Chondrocyte (in vitro differentiated cells): Measurements from ENCODE around the gene MED13L. TPM values are rescaled to one million over a fixed set of nuclear protein-coding genes. Genes with fewer than 3 reads are reported as not detected.

ENCODE experiments used
- DNase-seq: peaks from one replicate; pipeline ENCODE4 v3.0.0; 2021; ENCODE audit warnings: mixed read lengths, low spot score
- H3K27ac Mint-ChIP-seq: one replicate; pipeline ENCODE4 v1.8.0; 2021; ENCODE audit warnings: mild to moderate bottlenecking, moderate library complexity, mixed read lengths; ENCODE audit not compliant: unreplicated experiment
- H3K27me3 Mint-ChIP-seq: 2 replicates; pipeline ENCODE4 v1.8.0; 2021; ENCODE audit warnings: low read depth, mixed read lengths
- H3K36me3 Mint-ChIP-seq: 2 replicates; pipeline ENCODE4 v1.8.0; 2021; ENCODE audit warnings: low read depth, mixed read lengths
- H3K4me1 Mint-ChIP-seq: 2 replicates; pipeline ENCODE4 v1.8.0; 2021; ENCODE audit warnings: low read depth, mild to moderate bottlenecking, mixed read lengths
- H3K4me3 Mint-ChIP-seq: one replicate; pipeline ENCODE4 v1.8.0; 2021; ENCODE audit warnings: mild to moderate bottlenecking, moderate library complexity, mixed read lengths; ENCODE audit not compliant: unreplicated experiment
- H3K9me3 Mint-ChIP-seq: 2 replicates; pipeline ENCODE4 v1.8.0; 2021; ENCODE audit warnings: low read depth, mixed read lengths
- total RNA-seq: library from RNA; stranded (reverse); gene quantifications from 3 replicates; pipeline ENCODE4 v1.2.1, GENCODE V29; 2021
- TF ChIP-seq, protein P1 (sequence below): fragments of 200-600 bp; sonication (generic); IDR thresholded peaks from 2 replicates; pipeline ENCODE4 v1.5.0; 2021; ENCODE audit warnings: antibody characterized with exemption, mild to moderate bottlenecking, moderate library complexity

Gene MED13L
- total RNA-seq, 1 donor from 2014 or later, result 162 TPM

DNA sequence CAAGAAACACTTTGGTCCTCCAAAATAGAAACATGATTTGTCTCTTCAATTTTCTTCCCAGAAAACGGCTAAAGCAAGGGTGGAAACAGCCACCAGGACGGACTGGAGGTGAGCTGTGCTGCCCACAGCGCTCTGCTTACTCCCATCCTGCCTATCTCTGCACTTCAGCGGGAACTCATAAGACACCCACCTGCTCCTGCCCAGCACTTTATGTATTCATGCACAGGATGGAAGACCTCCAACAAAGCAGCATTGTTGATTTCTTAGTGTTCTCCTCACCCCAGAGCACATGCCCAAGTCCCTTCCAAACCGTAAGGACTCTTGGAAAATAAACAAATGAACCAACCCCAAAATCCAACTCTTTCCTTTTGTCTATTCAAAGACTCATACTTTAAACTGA is 277.2 kb downstream of the MED13L start:
- Mint-ChIP-seq H3K9me3 (no peaks in the 10 kb centered on the region), H3K4me3 (no peak overlapping the region), H3K4me1 (peaks cover 35% of the 10 kb centered on the region), H3K27me3 (no peaks in the 10 kb centered on the region), H3K36me3 (peaks cover 21% of the 10 kb centered on the region), H3K27ac (peak overlapping the region; percentile 68)
- TF ChIP-seq, protein P1, sequence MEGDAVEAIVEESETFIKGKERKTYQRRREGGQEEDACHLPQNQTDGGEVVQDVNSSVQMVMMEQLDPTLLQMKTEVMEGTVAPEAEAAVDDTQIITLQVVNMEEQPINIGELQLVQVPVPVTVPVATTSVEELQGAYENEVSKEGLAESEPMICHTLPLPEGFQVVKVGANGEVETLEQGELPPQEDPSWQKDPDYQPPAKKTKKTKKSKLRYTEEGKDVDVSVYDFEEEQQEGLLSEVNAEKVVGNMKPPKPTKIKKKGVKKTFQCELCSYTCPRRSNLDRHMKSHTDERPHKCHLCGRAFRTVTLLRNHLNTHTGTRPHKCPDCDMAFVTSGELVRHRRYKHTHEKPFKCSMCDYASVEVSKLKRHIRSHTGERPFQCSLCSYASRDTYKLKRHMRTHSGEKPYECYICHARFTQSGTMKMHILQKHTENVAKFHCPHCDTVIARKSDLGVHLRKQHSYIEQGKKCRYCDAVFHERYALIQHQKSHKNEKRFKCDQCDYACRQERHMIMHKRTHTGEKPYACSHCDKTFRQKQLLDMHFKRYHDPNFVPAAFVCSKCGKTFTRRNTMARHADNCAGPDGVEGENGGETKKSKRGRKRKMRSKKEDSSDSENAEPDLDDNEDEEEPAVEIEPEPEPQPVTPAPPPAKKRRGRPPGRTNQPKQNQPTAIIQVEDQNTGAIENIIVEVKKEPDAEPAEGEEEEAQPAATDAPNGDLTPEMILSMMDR, result no peak
- DNase-seq, result no peak

DNA sequence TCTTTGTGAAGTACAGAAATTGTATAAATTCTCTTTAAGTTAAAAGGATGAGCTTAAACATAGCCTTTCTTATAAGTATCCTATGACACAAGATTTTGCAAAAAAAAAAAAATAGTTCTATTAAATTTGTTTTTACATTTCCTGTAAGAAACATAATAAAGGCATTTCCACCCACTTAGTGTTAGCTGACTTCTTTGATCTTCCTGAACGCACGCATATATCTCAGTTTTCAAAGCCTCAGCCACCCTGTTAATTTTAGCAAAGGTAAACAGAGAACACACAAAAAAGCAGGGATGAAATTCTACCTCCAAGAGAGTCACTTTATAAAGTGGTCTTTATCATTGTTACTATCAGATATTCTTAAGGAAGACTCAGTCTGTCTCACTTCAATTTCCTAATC is 277.9 kb downstream of the MED13L start:
- DNase-seq, result no peak
- peak overlapping the region; percentile 65 for H3K27ac Mint-ChIP-seq
- TF ChIP-seq, protein P1, result no peak

DNA sequence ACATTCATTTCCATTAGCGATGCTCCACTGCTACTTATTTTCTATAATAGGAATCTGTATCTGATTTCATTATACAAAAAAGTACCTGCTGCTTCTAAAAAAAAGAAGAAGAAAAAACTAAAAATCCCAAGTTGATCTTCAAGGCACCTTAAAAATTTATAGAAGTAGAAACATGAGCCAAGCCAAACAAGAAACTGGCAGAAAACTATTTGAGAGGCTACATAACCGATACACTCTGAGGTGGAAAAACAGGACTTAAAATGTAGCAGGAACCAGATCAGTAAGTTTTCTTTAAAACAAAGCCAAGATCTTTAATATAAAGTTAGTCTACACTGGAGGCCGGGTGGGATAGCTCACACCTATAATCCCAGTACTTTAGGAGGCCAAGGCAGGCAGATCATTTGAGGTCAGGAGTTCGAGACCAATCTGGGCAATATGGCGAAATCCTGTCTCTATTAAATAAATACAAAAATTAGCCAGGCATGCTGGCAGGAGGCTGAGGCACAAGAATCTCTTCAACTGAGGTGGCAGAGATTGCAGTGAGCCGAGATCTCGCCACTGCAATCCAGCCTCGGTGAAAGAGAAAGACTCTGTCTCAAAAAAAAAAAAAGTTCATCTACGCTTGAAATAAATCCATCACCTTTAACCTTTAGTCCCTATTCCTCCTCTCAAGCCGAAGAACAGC is 278.6 kb downstream of the MED13L start:
- no peaks in the 10 kb centered on the region for H3K9me3 Mint-ChIP-seq
- H3K4me1 Mint-ChIP-seq, result peaks cover 25% of the 10 kb centered on the region
- DNase-seq, result no peak
- H3K27me3 Mint-ChIP-seq, result no peaks in the 10 kb centered on the region
- H3K27ac Mint-ChIP-seq, result peak overlapping the region; percentile 65
- peaks cover 25% of the 10 kb centered on the region for H3K36me3 Mint-ChIP-seq
- TF ChIP-seq, protein P1, result no peak
- H3K4me3 Mint-ChIP-seq, result no peak overlapping the region

More for the DNA sequence above, 277.9 kb downstream of the MED13L start:
- Mint-ChIP-seq H3K4me3 (no peak overlapping the region), H3K27me3 (no peaks in the 10 kb centered on the region), H3K4me1 (peaks cover 31% of the 10 kb centered on the region), H3K36me3 (peaks cover 24% of the 10 kb centered on the region), H3K9me3 (no peaks in the 10 kb centered on the region)

DNA sequence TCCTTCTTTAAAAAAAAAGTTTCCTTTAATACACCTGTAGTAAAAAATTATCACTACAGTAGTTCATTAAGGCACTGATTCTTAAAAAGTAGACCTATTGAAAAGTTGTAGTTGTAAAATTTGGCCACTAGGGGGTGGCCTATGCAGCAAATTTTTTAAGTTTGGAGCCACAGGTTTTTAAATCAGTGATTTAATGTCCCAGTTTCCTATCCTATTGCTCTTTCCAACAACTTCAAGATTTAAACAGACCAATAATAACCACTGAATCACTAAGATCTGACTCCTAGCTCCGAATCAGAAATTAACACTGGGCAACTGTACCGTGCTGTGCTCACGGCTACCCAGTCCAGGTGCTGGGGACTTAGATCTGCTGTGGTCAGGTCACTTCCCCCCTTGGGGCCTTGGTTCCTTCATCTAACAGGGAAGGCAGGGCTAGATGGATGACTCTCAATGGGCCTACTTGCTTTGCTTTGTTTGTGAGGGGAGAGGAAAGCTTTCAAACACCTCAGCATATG is 279.3 kb downstream of the MED13L start:
- no peak overlapping the region for H3K4me3 Mint-ChIP-seq
- no peaks in the 10 kb centered on the region for H3K27me3 Mint-ChIP-seq
- no peaks in the 10 kb centered on the region for H3K9me3 Mint-ChIP-seq
- H3K27ac Mint-ChIP-seq, result peak overlapping the region; percentile 65
- peaks cover 25% of the 10 kb centered on the region for H3K4me1 Mint-ChIP-seq
- H3K36me3 Mint-ChIP-seq, result peaks cover 29% of the 10 kb centered on the region
- DNase-seq, result no peak
- TF ChIP-seq, protein P1, result peak; percentile 98

DNA sequence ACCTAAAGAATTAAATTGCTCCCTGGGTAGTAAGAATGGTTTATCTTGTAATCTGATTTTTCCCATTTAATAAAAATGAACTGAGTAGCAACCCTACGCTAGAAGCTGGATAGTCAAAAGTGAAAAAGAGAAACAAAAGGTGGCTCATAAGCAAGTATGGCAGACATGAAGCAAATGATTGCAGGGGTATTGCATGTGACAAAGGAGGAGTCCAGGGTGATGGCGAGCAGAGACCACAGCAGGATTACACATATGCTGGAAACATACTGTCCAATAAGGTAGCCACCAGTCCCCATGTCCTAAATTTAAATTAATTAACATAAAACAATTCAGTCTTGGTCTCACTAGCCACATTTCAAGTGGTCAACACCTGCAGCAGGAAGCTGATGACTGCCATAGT is 283.8 kb downstream of the MED13L start:
- Mint-ChIP-seq H3K9me3 (no peaks in the 10 kb centered on the region), H3K36me3 (peaks cover 40% of the 10 kb centered on the region), H3K4me3 (no peak overlapping the region), H3K4me1 (peaks cover 19% of the 10 kb centered on the region), H3K27ac (peak overlapping the region; percentile 68), H3K27me3 (no peaks in the 10 kb centered on the region)
- TF ChIP-seq, protein P1, result no peak
- DNase-seq, result no peak
